ENCODE results near the gene C10orf90.
A peak's percentile ranks its signal among the peaks of the same experiment; 100 is the strongest.

The C10orf90 gene

DNA sequence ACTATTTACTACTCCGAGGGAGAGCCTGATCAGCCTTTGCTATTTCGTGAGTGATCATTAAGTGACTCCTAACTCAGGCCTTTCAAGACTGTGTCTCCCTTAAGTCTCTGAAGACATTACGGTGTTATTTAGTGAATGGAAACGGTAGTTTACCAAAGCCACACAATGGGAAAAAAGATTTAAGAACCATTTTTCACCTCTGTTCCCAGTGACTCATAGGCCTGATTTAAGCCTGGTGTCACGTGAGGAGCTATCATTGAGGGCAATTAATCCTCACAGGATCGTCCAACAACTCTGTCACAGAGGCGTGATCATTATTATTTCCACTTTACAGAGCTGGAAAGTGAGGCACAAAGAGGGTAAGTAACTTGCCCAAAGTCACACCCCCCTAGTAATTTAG lies 20.3 kb downstream of the C10orf90 start:
- DNase-seq (ENCODE audit: low read depth) = no peak
- no peak overlapping the region for H3K4me3 ChIP-seq (ENCODE audit: low read depth, low read length)
- TF ChIP-seq MYC (IDR thresholded peaks at IDR 0.05; ENCODE audit: low read depth, low read length) (no peak), POLR2A (IDR thresholded peaks at IDR 0.05; ENCODE audit: extremely low read depth, insufficient read length) (no peak)
- TF ChIP-seq, protein P1, sequence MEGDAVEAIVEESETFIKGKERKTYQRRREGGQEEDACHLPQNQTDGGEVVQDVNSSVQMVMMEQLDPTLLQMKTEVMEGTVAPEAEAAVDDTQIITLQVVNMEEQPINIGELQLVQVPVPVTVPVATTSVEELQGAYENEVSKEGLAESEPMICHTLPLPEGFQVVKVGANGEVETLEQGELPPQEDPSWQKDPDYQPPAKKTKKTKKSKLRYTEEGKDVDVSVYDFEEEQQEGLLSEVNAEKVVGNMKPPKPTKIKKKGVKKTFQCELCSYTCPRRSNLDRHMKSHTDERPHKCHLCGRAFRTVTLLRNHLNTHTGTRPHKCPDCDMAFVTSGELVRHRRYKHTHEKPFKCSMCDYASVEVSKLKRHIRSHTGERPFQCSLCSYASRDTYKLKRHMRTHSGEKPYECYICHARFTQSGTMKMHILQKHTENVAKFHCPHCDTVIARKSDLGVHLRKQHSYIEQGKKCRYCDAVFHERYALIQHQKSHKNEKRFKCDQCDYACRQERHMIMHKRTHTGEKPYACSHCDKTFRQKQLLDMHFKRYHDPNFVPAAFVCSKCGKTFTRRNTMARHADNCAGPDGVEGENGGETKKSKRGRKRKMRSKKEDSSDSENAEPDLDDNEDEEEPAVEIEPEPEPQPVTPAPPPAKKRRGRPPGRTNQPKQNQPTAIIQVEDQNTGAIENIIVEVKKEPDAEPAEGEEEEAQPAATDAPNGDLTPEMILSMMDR (IDR thresholded peaks at IDR 0.05; ENCODE audit: low read depth, low read length) = no peak
- TF ChIP-seq, protein P2, sequence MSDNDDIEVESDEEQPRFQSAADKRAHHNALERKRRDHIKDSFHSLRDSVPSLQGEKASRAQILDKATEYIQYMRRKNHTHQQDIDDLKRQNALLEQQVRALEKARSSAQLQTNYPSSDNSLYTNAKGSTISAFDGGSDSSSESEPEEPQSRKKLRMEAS (IDR thresholded peaks at IDR 0.05; ENCODE audit: low read depth, low read length) = no peak

DNA sequence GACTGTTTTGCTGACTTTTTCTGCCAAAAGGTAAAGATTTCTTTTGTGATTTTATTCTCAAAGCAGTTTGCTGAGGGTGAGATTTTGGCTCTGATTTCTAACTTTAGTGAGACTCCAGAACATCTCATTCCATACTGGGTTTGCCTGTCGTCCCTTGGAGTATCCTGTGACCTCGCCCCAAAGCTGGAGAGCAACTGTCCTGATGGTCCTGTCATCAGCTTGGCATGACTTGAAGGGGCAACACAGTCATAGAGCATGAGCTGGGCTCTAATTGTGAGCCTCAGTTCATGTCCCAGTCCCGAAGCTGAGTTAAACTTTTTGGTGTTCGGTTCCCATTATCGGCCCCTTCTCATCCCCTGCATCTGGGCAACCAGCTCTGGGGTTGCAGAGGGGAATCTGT lies 23.4 kb downstream of the C10orf90 start:
- DNase-seq (ENCODE audit: low read depth) = no peak
- TF ChIP-seq, protein P1 (IDR thresholded peaks at IDR 0.05; ENCODE audit: low read depth, low read length) = no peak
- TF ChIP-seq MYC (IDR thresholded peaks at IDR 0.05; ENCODE audit: low read depth, low read length) = no peak
- TF ChIP-seq POLR2A (IDR thresholded peaks at IDR 0.05; ENCODE audit: extremely low read depth, insufficient read length) = no peak
- TF ChIP-seq, protein P2 (IDR thresholded peaks at IDR 0.05; ENCODE audit: low read depth, low read length) = no peak
- no peak overlapping the region for H3K4me3 ChIP-seq (ENCODE audit: low read depth, low read length)

DNA sequence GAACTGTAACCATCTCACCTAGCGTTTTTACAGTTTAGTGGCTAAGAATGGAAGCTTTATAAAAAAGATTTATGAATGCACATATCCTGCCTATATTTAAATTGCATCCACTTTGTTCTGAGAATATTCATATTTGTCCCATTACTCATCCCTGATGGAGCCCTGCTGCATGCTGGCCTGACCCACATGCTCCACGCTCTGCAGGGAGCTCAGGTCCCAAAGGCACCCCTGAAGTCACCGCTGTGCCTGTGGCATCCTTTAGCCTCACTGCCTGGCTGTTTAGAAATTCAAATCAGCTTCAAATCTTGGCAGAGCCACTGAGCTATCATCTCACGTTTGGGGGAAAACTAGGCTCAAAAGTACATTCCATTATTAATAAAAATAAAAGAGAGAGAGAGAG lies 24.4 kb downstream of the C10orf90 start:
- TF ChIP-seq, protein P2 (IDR thresholded peaks at IDR 0.05; ENCODE audit: low read depth, low read length) = no peak
- no peak for TF ChIP-seq MYC (IDR thresholded peaks at IDR 0.05; ENCODE audit: low read depth, low read length)
- TF ChIP-seq, protein P1 (IDR thresholded peaks at IDR 0.05; ENCODE audit: low read depth, low read length) = no peak
- TF ChIP-seq POLR2A (IDR thresholded peaks at IDR 0.05; ENCODE audit: extremely low read depth, insufficient read length) = no peak
- DNase-seq (ENCODE audit: low read depth) = no peak
- H3K4me3 ChIP-seq (ENCODE audit: low read depth, low read length) = no peak overlapping the region

DNA sequence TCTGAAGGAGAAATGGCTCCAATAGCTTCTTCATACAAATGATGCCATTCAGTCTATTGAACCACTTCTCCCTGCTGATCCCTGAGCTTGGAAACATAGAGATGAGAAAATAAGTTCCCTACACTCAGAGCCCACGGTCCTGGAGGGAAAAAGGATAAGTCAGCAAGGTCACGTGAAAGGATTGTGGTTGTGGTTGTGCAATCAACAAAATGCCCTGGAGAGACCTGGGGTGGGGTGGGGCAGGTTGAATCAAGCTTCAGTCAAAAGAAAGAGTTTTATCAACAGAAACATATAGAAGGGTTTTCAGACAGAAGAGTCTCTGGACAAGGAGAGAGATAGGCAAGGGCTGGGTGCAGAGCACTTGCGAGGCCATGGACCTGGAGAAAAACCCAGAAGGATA lies 30.1 kb downstream of the C10orf90 start:
- TF ChIP-seq POLR2A (IDR thresholded peaks at IDR 0.05; ENCODE audit: extremely low read depth, insufficient read length) (no peak), MYC (IDR thresholded peaks at IDR 0.05; ENCODE audit: low read depth, low read length) (no peak)
- TF ChIP-seq, protein P2 (IDR thresholded peaks at IDR 0.05; ENCODE audit: low read depth, low read length) = no peak
- TF ChIP-seq, protein P1 (IDR thresholded peaks at IDR 0.05; ENCODE audit: low read depth, low read length) = no peak
- DNase-seq (ENCODE audit: low read depth) = peak; percentile 17

DNA sequence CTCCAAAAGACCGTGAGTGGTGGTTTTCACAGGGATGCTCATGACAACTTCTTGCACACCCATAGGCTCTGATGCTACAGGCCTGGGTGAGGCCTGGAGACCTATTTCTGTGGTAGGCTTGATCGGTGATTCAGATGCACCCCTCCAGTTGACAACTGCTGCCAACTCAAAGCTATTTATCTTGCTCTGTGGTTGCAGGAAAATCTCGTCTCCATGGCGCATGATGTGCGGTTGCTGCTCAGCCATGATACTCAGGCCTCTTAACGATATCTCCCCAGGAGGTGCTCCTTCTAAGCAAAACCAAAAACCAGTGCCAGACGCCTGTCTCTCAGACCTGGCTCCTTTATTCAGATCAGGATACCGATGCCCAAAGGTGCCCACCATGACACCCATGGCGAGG lies 31.4 kb downstream of the C10orf90 start:
- no peak overlapping the region for H3K4me3 ChIP-seq (ENCODE audit: low read depth, low read length)
- no peak for DNase-seq (ENCODE audit: low read depth)
- TF ChIP-seq, protein P2 (IDR thresholded peaks at IDR 0.05; ENCODE audit: low read depth, low read length) = no peak
- TF ChIP-seq MYC (IDR thresholded peaks at IDR 0.05; ENCODE audit: low read depth, low read length) = no peak
- TF ChIP-seq, protein P1 (IDR thresholded peaks at IDR 0.05; ENCODE audit: low read depth, low read length) = no peak
- no peak for TF ChIP-seq POLR2A (IDR thresholded peaks at IDR 0.05; ENCODE audit: extremely low read depth, insufficient read length)

More for the DNA sequence above, 30.1 kb downstream of the C10orf90 start:
- no peak overlapping the region for H3K4me3 ChIP-seq (ENCODE audit: low read depth, low read length)
